ENCODE data around the gene CRIM1. TPM values are rescaled to one million over a fixed set of nuclear protein-coding genes. Genes with fewer than 3 reads are reported as not detected.

The CRIM1 gene
- total RNA-seq, 1 experiment from 2014 or later = 24.1 TPM

- peak overlapping the region; percentile 28; the same call in 1 of the 2 replicates for H3K27ac Mint-ChIP-seq
- H3K4me1 Mint-ChIP-seq = peaks cover 49% of the 10 kb centered on the region
- peaks cover 3% of the 10 kb centered on the region; the same call in 1 of the 2 replicates for H3K36me3 Mint-ChIP-seq
- POLR2A ChIA-PET = no interaction called here
- no peaks in the 10 kb centered on the region for H3K27me3 Mint-ChIP-seq (ENCODE audit: low read depth)
- CTCF ChIA-PET = interaction anchor here (0.7 to 1.4 kb wide), 5 partner anchors 12 to 378 kb away, joined by 3 to 10 read pairs (median 5); no protein-coding TSS in a partner anchor
- no peak overlapping the region for H3K4me3 Mint-ChIP-seq
- TF ChIP-seq TEAD1 (CRISPR knock-in tag; IDR thresholded peaks at IDR 0.05) = 0 out of 2 replicates have a peak, but pooled peaks have one; percentile 24
- TF ChIP-seq, protein P1, sequence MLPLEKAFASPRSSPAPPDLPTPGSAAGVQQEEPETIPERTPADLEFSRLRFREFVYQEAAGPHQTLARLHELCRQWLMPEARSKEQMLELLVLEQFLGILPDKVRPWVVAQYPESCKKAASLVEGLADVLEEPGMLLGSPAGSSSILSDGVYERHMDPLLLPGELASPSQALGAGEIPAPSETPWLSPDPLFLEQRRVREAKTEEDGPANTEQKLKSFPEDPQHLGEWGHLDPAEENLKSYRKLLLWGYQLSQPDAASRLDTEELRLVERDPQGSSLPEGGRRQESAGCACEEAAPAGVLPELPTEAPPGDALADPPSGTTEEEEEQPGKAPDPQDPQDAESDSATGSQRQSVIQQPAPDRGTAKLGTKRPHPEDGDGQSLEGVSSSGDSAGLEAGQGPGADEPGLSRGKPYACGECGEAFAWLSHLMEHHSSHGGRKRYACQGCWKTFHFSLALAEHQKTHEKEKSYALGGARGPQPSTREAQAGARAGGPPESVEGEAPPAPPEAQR (CRISPR knock-in tag; IDR thresholded peaks at IDR 0.05) = no peak
- TF ChIP-seq ZNF263 (CRISPR knock-in tag; IDR thresholded peaks at IDR 0.05; ENCODE audit: low read depth) = no peak
- no peak for TF ChIP-seq E2F4 (CRISPR knock-in tag; IDR thresholded peaks at IDR 0.05; ENCODE audit: borderline replicate concordance, low read depth)
- DNase-seq (ENCODE audit: low spot score) (peak; percentile 44), ATAC-seq (peak; percentile 56)
- no peaks in the 10 kb centered on the region for H3K9me3 Mint-ChIP-seq
Measured at GRCh38 chr2:36392571-36393255, 37.1 kb downstream of the CRIM1 start.

- H3K4me1 Mint-ChIP-seq = peaks cover 38% of the 10 kb centered on the region
- DNase-seq (ENCODE audit: low spot score) (no peak), ATAC-seq (no peak)
- H3K4me3 Mint-ChIP-seq = no peak overlapping the region
- H3K27ac Mint-ChIP-seq = peak overlapping the region; percentile 6
- ChIA-PET POLR2A (no interaction called here), CTCF (interaction anchor here (0.8 to 1.4 kb wide), 3 partner anchors 18 to 377 kb away, joined by 3 to 10 read pairs (median 5); no protein-coding TSS in a partner anchor)
- H3K27me3 Mint-ChIP-seq (ENCODE audit: low read depth) = no peaks in the 10 kb centered on the region
- TF ChIP-seq GTF2I (CRISPR knock-in tag; conservative IDR thresholded peaks at IDR 0.05) = no peak
- H3K36me3 Mint-ChIP-seq = peaks cover 3% of the 10 kb centered on the region; the same call in 1 of the 2 replicates
- H3K9me3 Mint-ChIP-seq = no peaks in the 10 kb centered on the region
Measured at GRCh38 chr2:36393738-36394256, 38.2 kb downstream of the CRIM1 start.

- no peak overlapping the region for H3K4me3 Mint-ChIP-seq
- H3K36me3 Mint-ChIP-seq = peaks cover 3% of the 10 kb centered on the region; the same call in 1 of the 2 replicates
- no peak for TF ChIP-seq MYBL2 (CRISPR knock-in tag; IDR thresholded peaks at IDR 0.05)
- no peak for TF ChIP-seq GRHL2 (CRISPR knock-in tag; IDR thresholded peaks at IDR 0.05; ENCODE audit: insufficient replicate concordance, severe bottlenecking)
- TF ChIP-seq EMX1 (CRISPR knock-in tag; IDR thresholded peaks at IDR 0.05) = no peak
- no peak for TF ChIP-seq GTF2I (CRISPR knock-in tag; conservative IDR thresholded peaks at IDR 0.05)
- no peak for TF ChIP-seq TEAD1 (CRISPR knock-in tag; IDR thresholded peaks at IDR 0.05)
- no peak for TF ChIP-seq ATF1 (CRISPR knock-in tag; IDR thresholded peaks at IDR 0.05)
- TF ChIP-seq ZNF423 (CRISPR knock-in tag; IDR thresholded peaks at IDR 0.05) = no peak
- no peak for TF ChIP-seq NFYB (CRISPR knock-in tag; conservative IDR thresholded peaks at IDR 0.05; ENCODE audit: low read depth)
- no peak for TF ChIP-seq SMAD3 (CRISPR knock-in tag; IDR thresholded peaks at IDR 0.05; ENCODE audit: borderline replicate concordance)
- TF ChIP-seq, protein P2, sequence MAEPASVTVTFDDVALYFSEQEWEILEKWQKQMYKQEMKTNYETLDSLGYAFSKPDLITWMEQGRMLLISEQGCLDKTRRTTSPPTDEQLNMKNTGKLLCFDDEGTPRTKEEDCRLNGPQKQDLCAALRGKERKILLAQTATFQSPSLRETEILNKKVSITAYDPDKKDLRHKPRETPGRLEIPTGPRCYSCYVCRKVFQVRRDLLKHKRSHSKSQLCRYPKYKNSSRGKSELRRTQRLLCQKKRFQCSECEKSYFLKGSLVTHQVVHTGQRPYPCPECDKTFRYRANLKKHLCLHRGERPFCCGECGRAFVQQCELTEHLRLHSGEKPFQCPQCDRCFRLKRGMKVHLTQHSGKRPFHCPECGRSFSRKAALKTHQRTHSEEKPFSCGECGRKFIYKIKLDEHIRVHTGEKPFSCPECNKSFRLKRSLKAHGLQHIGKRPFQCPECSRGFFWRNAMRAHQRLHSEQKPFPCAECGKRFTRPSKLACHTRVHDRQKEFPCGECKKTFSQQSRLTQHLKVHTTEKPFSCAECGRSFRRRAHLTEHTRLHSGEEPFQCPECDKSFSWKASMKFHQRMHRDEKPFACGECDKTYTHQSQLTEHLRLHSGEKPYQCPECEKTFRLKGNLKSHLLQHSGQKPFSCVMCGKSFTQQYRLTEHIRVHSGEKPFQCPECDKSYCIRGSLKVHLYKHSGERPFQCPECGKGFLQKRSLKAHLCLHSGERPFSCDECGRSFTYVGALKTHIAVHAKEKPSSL (CRISPR knock-in tag; conservative IDR thresholded peaks at IDR 0.05) = no peak
- no peak for TF ChIP-seq ZNF396 (CRISPR knock-in tag; IDR thresholded peaks at IDR 0.05; ENCODE audit: borderline replicate concordance)
- ChIA-PET CTCF (interaction anchor here (0.6 to 1.1 kb wide), 3 partner anchors 65 to 433 kb away, joined by 3 to 4 read pairs (median 3); no protein-coding TSS in a partner anchor), POLR2A (no interaction called here)
- DNase-seq (ENCODE audit: low spot score) (no peak), ATAC-seq (no peak)
- H3K27ac Mint-ChIP-seq = no peak overlapping the region
- H3K9me3 Mint-ChIP-seq = no peaks in the 10 kb centered on the region
- H3K27me3 Mint-ChIP-seq (ENCODE audit: low read depth) = no peaks in the 10 kb centered on the region
- H3K4me1 Mint-ChIP-seq = peaks cover 29% of the 10 kb centered on the region
Measured at GRCh38 chr2:36394804-36395203, 39.2 kb downstream of the CRIM1 start.
